Medulla oblongata (tissue), 1 donor: Measurements from ENCODE around the gene PLIN4.
A peak's percentile ranks its signal among the peaks of the same experiment; 100 is the strongest.
"Not testable (repeated sequence)": the region's sequence is repeated elsewhere in the genome, so short reads cannot be mapped to it uniquely, and the experiment has no call there.

ENCODE experiments used
- DNase-seq: peaks from one replicate; pipeline ENCODE4 v3.0.0-alpha.2; 2015; ENCODE audit errors: extremely low spot score

The PLIN4 gene

DNA sequence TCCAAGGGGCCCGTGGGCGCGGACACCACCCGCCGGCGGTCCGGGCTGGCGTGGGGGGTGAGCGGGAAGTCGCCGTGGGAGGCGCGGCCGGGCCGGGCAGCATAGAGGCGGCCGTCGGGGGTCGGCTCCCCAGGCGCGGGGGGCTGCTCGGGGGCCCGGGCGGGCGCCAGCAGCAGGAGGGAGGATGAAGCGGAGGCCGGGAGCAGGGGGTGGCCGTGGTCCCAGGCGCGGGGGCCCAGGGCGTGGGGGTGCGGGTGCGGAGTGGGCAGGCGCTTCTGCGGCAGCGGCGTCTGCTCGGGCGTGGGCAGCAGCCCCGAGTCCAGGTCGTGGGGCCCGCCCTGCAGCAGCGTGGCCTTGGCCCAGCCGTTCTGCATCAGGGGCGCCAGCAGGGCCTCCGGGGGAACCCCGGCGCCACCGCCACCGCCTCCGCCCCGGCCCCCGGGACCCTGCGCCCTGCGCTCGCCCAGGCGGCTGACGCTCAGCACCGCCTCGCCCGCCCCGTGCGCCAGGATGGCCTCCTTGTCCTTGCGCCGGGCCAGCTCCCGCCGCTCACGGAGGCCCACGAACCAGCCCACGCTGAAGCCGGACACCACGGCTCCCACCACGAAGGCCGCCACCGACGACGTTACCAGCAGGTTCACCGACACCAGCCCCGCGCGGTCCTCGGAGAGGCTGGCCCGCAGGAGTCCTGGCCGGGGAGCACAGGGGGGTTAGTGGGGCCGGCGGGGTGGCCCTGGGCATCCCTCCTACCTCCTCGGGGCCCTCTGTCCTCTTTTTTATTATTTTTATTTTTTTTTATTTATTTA, 25.8 kb upstream of the PLIN4 start:
- no peak for DNase-seq

DNA sequence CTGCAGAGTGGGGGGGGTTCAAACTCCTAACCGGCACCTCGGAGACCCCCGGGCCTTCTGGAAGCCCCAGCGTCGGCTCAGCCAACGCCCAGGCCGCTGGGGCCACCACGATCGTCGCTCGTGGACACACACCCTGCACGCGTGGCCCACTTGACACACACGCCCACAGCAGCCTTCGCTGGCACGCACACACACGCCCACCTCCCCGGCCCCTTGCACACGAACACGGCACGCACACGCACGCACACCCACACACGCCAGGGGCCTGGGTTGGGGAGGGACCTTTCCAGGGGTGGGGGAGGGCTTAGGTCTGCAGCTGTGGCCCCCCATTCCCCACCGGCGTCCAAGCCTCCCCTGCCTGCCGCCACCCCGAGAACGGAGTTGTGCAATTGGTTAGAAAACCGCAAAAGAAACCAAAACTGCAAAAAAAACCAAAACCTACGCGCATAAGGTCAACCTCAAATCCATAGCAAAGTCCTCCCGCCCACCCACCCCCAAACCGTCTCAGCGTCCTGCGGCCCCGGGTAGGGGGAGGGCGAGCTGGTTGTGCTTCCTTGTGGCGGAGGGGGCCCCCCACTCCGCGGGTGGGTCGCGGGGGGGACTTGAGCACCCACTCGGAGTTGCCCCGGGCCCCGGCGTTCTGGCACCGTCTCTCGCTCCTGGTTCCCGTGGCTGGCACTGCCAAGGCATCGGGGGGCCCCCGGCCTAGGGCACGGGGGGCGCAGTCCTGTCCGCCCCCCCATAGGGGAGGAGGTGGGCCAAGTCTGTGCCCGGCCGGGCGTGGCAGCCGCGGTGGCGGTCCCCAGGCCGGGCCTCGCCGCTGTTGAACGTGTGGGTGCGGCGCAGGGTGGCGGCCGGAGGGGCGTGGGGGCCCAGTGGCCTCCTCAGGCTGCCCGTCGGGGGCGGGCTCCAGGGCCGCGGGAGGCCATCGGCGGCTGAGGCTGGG, 24.9 kb upstream of the PLIN4 start:
- no peak for DNase-seq

DNA sequence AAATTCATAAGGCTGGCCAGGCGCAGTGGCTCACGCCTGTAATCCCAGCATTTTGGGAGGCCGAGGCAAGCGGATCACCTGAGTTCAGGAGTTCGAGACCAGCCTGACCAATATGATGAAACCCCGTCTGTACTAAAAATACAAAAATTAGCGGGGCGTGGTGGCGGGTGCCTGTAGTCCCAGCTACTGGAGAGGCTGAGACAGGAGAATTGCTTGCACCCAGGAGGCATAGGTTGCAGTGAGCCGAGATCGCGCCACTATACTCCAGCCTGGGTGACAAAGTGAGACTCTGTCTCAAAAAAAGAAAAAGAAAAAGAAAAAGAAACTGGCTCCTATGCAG, 23.5 kb upstream of the PLIN4 start:
- DNase-seq = not testable (repeated sequence)

DNA sequence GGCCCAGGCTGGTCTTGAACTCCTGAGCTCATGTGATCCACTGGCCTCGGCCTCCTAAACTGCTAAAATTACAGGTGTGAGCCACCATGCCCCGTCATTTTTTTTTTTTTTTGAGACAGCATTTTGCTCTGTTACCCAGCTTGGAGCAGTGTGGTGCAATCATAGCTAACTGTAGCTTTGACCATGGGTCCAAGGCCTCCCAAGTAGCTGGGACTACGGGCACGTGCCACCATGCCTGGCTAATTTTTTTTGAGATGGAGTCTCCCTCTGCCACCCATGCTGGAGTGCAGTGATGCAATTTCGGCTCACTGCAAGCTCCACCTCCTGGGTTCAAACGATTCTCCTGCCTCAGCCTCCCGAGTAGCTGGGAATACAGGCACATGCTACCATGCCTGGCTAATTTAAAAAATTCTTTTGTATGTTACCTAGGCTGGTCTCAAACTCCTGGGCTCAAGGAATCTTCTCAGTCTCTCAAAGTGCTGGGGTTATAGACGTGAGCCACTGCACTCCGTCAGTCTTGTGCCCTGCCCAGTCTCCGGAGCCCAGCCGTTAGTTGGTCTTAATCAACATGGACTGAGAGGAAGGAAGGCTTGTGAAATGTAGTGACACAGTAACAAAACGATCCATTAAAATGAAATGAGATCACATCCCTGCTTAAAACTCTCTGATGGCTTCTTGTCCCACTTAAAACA, 23.0 kb upstream of the PLIN4 start:
- no peak for DNase-seq

DNA sequence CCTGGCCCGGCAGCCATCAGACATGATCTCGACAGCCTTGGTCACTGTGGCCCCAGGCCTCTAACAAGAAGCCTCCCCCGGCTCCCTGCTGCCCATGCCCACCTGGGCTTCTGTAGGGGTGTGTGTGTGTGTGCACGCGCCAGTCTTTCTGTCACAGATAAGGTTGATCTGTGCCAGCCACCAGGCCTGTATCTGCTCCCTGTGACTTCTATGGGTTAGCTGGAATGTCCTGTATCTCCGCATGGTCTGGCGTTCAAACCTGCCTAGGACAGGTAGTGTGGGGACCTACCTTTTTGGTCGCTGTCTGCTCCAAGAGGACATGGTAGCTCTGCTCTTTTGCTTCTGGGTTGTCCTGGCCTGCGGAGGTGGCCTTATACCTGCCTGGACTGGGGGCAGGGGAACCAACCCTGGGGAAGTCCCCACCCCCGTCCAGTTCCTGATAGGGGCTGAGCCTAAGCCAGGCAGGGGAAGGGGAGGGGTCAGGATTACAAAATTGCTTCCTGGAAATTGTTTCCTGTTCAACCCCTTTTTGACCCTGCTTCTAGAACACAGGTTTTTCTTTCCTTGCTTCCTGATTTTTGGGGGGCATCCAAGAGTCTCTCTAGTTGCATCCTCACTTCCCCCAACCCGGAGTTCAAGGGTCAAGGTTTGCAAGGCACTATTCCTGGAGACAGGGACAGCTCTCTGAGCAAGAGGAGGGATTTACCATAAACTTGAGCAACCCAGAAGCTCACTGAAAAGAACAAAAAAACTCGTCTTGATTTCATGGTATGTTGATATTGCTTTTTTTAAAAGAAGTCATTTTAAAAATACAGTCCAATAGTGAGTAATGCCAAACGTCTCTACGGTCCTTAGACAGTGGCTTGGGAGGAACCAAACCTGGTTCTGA, 21.7 kb upstream of the PLIN4 start, which contains the start of gene LRG1:
TSS of gene LRG1 (minus strand) at position 344 of the 889 bp plus-strand sequence. CDS start at position 321, 23 bp downstream.
- peak; percentile 45 for DNase-seq

DNA sequence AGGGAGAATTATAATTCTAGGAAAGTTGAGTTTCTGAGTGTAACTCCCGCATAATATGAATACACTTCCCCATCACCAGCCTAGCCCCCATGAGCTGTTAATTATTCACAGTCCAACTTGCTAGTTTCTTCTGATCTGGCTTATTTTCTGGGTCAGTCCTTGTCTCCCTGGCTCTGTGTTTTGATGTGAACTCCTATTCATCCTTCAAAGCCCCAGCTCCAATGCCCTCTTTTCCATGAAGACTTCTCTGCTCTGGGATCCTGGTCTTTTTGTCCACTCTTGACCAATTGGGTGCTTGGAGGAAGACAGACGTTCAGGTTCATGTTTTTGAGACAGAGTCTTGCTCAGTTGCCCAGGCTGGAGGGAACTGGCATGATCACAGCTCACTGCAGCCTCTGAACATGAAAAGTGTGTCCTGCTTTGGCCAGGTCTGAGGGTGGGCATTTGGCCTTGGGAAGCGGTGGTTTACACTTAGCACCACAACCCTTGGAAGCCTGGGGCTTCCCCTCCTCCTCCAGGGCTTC, 20.9 kb upstream of the PLIN4 start:
- no peak for DNase-seq

DNA sequence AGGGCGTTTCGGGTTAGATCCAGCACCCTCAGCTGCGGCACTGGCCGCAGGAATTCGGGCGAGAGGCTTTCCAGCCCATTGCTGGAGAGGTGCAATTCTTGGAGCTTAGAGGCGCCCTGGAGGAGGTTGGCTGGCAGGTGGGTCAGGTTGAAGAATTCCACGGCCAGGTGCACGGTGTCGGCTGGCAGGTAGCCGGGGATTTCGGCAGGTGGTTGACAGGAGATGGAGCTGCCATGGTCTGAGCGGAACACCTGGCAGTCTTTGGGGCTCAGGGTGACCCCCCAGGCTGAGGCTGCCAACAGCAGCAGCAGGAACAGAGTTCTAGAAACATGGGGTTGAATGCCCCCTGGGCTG, 20.3 kb upstream of the PLIN4 start:
- DNase-seq = no peak

DNA sequence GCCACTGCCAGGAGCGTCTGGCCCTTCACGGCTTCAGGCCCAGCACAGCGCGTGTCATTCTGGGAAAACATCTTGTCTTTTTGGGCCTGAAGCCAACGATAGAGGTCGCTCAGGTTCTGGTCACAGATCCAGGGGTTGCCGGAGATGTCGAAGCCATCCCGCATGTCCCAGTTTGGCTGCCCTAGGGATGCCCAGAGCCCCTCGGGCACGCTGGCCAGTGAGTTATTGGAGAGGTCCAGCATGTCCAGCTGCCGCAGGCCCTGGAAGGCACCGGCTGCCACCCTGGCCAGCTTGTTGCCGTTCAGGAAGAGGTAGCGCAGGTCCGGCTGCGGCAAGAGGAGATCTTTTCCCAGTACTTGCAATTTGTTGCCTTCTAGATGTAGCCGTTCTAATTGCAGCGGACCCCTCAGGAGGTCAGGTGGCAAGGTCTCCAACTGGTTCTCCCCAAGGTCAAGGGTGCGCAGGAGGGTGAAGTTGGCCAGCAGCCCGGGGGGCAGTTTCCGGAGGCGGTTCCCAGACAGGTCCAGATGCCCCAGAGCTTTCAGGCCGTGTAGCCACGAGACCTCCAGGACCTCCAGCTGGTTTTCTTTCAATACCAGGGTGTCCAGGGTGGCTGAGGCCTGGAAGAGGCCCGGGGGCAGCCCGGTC, 19.8 kb upstream of the PLIN4 start:
- DNase-seq = no peak

DNA sequence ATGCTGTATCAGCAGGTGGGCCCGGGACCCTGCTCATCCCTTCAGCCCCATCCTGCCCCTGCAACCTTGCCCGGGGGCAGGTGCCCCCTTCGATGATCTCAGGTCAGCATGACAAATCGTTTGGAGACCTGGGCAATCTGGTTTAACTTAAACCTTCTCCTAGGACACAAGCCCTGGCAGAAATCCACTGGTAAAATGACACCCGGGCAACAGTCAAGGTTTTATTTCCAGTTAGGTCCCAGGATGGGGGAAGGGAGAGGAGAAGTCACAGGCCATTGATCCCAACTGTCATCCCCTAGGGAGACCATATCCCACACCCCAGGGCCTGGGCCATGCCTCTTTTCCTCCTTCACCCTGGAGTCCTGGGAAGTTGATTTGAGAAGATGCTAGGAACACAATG, 18.5 kb upstream of the PLIN4 start:
- DNase-seq = no peak

DNA sequence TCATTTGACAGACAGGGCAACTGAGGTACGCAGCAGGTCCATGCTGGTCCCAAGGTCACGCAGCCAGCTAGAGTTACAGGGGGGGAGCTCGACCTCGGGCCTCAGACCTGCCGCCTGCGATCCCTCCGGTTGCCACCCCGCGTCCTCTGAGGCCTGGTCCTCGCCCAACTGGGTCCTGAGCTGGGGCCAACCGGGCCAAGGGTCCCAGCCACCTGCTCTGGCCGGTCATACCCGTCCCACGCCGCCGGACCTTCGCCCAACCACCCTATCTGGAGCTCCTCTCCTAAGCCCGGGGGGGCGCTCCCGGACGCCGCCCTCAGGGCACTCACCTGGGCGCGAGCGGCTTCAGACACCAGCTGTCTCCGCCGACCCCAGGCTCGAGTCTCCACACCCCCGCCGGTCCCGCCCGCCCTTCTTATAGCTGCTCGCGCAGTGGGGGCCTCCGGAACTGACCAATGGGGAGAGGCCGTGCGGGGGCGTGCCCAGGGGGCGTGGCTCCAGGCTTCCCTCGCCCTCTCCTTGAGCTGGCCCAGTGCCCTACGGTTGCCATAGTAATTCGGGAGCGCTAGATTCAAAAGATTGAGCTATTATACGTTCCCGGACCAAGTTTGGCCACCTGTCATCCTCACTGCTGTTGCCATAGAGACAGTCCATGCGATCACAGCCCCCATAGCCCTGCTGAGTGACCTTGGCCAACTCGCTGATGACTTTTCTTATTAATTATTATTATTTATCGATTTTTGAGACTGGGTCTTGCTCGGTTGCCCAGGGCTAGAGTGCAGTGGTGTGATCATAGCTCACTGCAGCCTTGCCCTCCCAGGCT, 16.8 kb upstream of the PLIN4 start, which contains the start of gene PLIN5:
TSS of gene PLIN5 (minus strand) at position 389 of the 823 bp plus-strand sequence. CDS start 1,150 bp downstream, outside the sequence.
- peak; percentile 33 for DNase-seq

DNA sequence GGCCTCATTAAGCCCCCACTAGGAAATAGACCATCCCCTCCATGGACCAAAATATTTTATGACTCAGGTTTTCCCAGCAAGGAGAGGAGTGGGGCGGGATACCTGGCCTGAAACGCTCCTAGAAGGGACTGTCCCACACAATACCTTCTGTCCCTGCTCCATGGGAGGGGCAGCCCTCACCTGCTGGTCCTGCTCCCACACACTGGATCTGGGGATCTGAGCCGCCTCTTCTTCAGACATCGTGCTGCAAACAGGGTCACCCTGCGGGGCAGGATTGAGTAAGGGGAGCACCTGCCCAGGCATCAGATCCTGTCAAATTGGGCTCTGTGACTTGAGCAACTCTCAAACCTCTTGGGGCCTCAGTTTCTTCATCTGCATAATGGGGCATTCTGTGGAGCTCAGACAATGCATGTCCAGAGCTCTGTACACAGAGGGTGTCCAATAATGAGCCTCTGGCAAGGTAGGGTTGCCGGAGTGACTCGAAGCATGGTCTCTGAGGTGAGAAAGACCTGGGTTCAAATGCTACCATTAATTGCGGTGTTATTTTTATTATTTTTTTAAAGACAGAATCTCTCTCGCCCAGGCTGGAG, 15.6 kb upstream of the PLIN4 start:
- no peak for DNase-seq

DNA sequence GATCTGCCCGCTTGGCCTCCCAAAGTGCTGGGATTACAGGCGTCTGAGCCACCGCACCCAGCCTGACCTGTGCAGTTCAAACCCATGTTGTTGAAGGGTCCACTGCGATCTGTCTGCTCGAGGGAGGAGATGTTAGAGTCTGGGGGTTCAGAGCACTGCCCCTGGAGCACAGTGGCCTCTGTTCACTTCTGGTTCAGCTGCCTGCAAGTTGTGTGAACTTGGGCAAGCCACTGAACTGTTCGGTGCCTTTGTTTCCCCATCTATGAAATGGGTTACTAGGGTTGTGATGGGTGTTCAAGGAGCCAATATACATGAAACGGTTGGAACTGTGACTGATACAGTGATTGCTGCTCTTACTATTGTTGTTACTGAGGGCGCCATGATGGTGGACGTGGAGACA, 15.0 kb upstream of the PLIN4 start:
- DNase-seq = no peak

DNA sequence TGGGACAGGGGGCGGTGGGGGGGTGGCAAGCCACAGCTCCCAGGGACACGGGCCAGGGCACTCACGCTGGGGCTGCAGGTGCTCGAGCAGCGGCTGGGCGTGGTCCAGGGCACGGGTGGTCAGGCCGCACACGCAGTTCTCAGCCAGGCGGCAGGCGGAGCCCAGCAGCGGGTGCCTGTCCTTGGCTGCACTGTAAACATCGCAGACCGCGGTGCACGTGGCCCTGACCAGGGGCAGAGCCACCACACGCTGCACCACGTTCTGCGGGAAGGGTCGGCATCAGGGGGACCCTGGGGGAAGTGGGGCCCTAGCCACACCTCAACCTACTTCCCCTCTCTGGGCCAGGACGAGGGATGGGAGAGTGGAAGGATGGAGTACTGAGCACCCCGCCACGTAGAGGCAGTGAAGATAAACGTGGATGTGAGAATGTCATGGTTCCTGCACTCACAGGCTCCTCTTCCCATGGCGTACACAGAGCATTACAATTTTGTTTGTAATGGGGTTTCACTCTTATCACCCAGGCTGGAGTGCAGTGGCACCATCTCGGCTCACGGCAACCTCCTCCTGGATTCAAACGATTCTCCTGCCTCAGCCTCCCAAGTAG, 13.4 kb upstream of the PLIN4 start:
- no peak for DNase-seq

DNA sequence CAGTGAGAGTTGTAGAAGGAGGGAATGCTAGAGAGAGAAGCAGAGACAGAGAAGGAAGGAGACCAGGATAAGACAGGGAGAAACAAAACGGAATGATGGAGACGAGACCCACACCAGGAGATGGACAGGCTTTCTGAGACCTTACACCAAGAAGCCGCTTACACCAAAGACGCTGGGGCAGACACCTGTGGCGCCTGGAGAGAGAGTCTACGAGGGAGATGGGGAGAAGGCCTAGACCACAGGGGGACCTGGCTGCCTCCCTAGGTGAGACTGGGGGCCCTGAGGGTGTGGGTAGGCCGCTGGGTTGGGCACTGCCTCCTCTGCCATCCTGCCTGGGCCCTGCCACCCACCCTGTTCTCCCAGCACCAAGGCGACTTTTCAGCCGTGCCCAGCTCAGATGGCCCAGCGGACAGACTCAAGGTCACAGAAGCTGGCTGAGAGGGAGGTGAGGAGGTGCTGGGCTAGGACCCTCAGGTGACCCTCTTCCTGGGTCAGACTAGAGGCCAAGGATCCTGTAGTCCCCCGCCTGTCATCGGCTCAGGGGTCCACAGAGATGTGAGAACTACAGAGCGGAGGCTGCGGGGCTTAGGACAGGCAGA, 11.7 kb upstream of the PLIN4 start:
- DNase-seq = no peak

DNA sequence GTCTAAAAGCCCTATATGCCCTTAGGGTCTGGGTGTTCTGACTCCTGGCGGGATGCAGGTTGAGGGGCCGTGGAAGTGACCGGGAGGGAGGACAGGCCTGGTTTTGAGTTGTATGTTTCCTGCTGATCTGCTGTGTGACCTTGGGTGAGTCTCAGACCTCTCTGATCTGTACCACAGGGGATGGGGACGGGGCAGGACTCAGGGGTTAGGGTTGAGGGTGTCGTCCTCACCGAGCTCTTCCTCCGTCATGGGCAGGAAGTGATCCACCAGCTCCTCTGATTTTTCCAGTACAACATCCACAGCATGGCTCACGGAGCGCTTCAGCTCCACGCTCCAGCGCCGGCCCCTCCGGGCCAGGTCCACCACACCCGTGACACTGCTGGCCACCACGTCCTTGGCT, 10.6 kb upstream of the PLIN4 start:
- no peak for DNase-seq

DNA sequence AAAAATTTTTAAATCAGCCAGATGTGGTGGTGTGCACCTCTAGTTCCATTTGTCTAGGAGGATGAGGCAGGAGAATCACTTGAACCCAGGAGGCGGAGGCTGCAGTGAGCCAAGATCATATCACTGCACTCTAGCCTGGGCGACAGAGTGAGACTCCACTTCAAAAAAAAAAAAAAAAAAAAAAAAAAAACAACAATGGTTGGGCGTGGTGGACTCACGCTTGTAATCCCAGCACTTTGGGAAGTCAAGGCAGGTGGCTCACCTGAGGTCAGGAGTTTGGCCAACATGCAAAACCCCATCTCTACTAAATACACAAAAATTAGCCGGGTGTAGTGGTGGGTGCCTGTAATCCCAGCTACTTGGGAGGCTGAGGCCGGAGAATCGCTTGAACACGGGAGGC, 9.1 kb upstream of the PLIN4 start:
- not testable (repeated sequence) for DNase-seq

DNA sequence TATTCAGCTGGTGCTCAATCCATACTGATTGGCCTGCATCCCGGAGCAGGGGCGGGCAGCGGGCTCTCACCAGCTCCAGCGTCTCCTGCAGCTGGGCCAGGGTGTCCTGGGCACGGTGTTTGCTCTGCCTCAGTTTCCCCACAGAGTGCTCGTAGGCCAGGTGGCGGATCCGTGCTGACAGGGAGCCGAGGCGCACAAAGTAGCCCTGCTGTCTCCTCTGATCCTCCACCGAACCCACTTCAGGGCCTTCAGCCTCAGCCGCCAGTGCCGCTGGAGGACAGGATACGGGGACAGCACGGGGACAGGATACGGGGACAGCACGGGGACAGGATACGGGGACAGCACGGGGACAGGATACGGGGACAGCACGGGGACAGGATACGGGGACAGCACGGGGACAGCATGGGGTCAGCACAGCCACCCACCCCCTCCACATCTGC, 7.3 kb upstream of the PLIN4 start:
- no peak for DNase-seq
